Measurements from ENCODE around the gene KIAA0232. TPM values are rescaled to one million over a fixed set of nuclear protein-coding genes. Genes with fewer than 3 reads are reported as not detected.

The KIAA0232 gene
- polyA plus RNA-seq, 1 donor, result 48.0 TPM

DNA sequence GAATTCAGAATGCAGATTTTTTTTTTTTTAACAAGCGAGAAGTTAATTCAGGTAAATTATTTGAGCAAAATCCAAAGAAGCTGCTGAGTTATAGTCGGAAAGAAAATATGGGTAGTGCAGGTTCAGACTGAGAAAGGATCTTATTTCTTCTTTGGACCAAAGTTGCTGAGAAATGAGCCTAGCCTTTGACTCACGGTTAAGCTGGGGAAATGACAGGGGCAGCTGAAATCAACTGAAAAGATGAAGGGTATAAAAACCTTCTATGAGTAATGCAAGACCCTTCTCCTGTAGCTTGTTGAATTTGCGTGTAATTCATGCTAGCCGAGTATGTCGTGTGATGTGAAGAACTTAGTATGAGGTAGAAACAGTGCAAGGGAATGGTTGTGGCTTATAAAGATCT lies 63.0 kb downstream of the KIAA0232 start:
- DNase-seq, result no peak

DNA sequence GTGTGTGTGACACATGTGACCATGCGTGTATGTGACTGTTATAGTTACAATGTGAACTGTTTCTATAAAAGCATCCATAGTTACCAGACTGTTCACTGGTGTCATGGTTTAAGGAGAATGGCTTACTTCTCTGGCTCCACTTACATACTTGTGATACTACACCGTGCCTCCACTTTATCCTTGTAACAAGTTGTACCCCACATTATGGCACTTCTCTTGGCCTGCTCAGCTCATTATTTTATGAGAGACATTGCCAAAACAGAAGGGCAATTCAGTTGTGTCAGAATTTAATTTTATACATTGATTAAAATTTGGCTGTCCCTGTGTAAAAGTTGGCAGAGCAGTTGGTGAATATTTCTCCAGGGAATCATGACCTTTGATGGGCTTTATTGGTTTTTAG lies 64.7 kb downstream of the KIAA0232 start:
- DNase-seq, result no peak

- no peak for DNase-seq
Measured at GRCh38 chr4:6848717-6849305, 66.3 kb downstream of the KIAA0232 start.

- no peak for DNase-seq
Measured at GRCh38 chr4:6849691-6850090, 67.2 kb downstream of the KIAA0232 start.

DNA sequence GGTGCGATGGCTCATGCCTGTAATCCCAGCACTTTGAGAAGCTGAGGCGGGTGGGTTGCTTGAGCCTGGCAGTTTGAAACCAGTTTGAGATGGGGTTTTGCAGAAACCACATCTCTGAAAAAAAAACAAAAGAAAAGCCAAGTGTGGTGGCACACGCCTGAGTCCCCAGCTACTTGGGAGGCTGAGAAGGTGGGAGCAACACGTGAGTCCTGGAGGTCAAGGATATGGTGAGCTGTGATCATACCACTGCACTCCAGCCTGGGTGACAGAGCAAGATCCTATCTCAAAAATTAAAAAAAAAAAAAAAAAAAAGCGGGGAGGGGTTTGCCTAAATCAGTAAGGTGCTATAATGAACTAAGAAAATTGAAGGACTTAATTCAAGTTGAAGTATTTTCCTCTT lies 68.9 kb downstream of the KIAA0232 start:
- DNase-seq, result no peak

GRCh38 chr4:6851962-6852361 lies 69.4 kb downstream of the KIAA0232 start:
- no peak for DNase-seq

DNA sequence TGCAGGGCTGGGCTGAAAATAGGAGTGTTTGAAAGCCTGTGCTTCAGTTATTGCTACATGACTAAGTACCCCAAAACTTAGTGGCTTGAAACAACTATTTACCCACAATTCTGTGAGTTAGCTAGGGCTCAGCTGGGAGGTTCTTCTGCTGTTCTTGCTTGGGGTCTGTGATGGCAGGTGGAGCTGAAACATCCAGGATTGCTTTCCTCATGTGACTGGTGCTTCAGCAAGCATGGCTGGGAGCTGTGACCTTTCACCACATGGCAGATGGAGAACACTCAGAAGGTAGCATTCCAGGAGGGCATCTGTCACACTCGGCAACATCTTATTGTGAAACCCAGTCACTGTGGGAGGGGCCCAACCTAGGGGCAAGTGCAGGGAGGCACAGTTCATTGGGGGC lies 70.1 kb downstream of the KIAA0232 start:
- no peak for DNase-seq

DNA sequence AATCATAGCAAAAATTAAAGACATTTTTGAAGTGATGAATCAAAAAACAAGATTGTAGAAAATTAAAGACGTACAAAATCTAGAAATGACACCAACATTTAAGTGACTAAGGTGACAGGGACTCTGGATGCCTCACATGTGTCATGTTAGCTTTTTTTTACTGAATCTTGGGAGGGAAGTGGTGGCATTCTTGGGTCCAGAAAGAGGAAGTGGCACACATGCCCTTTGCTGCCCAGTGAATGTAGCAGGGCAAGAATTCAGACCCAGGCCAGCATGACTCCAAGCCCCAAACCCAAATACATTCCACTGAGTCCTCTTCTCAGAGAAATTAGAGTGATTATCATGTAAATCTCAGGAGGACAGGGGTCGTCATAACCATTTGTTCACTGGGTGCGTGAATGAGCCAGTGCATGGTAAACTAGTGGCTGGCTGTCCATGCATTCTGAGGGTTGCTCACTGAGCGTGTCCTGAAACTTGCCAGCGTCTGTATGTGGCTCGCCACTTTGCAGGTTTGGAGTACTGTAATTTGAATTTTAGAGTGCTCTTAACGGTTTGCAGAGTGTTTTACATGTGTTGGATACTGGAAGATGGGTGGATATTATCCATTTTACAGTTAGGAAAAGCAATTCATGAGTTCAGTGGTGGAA lies 71.7 kb downstream of the KIAA0232 start:
- no peak for DNase-seq

DNA sequence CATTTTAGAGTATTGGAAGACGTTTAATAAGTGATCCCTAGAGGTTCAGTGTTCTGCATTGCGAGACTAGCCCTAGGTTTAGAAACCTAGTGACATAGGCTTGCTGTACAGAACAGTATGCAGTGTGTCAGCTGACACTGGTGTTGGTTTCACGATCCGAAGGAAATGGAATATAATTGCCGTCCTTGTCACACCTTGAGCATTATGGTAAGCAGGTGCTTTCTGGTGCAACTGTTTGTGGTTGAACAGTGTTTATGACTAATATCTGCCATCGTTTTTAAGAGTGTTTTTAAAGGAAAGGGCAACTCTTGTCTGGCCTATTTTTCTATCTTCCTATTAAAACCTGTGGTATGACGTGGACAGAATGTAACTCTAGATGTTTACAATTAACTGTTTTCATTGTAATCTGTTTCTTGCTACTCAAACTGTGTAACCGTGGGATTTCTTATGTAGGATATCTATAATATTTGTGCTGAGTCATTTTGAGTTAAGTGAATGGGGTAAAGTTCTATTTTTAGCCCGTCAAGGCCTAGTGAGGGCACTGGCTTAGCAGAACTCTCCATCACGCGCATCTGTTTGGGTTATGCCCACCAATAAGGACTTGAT lies 73.3 kb downstream of the KIAA0232 start:
- no peak for DNase-seq

GRCh38 chr4:6856391-6856790 lies 73.9 kb downstream of the KIAA0232 start:
- DNase-seq, result no peak

- no peak for DNase-seq
Measured at GRCh38 chr4:6857009-6857882, 74.7 kb downstream of the KIAA0232 start.

DNA sequence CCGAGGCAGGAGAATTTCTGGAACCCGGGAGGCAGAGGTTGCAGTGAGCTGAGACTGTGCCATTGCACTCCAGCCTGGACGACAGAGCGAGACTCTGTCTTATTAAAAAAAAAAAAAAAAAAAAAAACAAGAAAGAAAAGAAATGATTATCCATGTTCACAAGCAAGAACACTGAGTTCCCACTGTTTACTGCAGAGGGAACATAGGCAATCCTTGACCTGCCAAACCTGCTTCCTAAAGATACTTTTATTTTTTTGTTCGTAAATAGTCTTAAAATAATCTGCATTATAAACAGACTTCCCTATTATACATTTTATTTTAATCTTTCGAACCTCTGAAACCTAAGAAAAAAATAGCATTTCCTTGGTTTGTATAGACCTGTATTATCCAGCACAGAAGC lies 76.5 kb downstream of the KIAA0232 start:
- DNase-seq, result no peak

- no peak for DNase-seq
Measured at GRCh38 chr4:6859543-6859942, 77.0 kb downstream of the KIAA0232 start.

GRCh38 chr4:6868386-6868785 lies 85.9 kb downstream of the KIAA0232 start:
- DNase-seq, result no peak

- no peak for DNase-seq
Measured at GRCh38 chr4:6869944-6870343, 87.4 kb downstream of the KIAA0232 start.

DNA sequence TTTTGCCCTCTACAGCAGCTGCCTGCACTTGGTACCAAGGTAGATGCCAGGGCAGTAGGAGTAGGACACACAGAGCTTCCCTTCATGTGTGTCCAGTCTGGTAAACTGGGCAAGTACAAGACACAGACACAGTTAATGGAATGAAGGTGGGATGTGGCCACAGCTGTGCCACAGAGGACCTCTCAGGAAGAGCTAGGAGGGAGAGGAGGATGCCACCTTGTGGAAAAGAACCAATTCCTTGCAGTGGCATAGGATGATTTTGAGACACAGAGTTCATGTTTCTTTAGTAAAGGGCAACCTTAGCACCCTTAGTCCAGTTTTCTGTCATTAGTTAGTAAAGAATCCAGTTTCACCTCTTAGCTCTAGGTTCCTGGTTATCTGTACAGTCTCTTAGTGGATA lies 90.8 kb downstream of the KIAA0232 start:
- no peak for DNase-seq

GRCh38 chr4:6873792-6874461 lies 91.4 kb downstream of the KIAA0232 start:
- DNase-seq, result peak; percentile 32

- DNase-seq, result no peak
Measured at GRCh38 chr4:6874981-6875380, 92.5 kb downstream of the KIAA0232 start.

- DNase-seq, result no peak
Measured at GRCh38 chr4:6875431-6875831, 92.9 kb downstream of the KIAA0232 start.

GRCh38 chr4:6876440-6876839 lies 93.9 kb downstream of the KIAA0232 start:
- DNase-seq, result no peak

GRCh38 chr4:6877067-6877466 lies 94.5 kb downstream of the KIAA0232 start:
- no peak for DNase-seq

DNA sequence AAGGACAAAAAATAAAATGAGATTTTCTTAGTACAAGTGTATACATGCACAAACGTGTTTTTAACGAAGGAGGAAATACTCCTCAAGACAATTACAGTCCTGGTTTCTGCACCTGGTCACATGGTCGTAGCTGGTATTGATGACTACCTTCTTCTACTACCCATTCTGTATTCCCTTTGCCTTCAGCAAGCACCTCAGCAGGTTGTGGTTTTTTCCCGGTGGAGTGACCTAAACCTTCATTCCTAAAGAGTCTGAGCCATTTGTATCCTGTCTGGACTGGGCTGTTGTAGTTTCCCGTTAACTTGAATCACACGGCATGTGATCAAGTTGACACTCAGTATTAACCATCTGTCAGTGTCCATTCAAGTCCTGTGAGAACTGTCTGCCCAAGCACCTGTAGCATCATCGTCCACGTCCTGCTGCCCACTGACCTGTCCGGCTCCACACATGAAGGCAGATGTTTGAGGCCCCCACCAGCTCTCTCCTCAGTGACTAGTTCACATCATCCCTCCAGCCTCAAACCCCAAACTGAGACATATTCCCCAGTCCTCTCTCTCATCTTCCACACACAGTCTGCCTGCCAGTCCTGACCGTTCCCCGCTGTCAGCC lies 96.0 kb downstream of the KIAA0232 start:
- DNase-seq, result no peak
